Liver (tissue), 9 donors: ENCODE results near the gene ANKMY1. TPM values are rescaled to one million over a fixed set of nuclear protein-coding genes. Genes with fewer than 3 reads are reported as not detected.

ENCODE experiments used
- DNase-seq: peaks from one replicate; pipeline ENCODE4 v3.0.0-alpha.2; 2017; ENCODE audit warnings: low spot score
- H3K27ac ChIP-seq, 2 donors: one replicate each; pipeline ENCODE4 v1.7.0; 2013; ENCODE audit warnings: inconsistent platforms in 2 of 2, low read length in 2 of 2, control low read depth in 1 of 2, low read depth in 1 of 2, mild to moderate bottlenecking in 1 of 2
- H3K27me3 ChIP-seq, 4 donors: one replicate each; pipeline versions ENCODE4 v1.6.1 to v1.7.0; 2013; ENCODE audit warnings: low read length in 3 of 4, inconsistent platforms in 1 of 4, mild to moderate bottlenecking in 1 of 4, moderate library complexity in 1 of 4; ENCODE audit not compliant: control insufficient read depth in 4 of 4, insufficient read depth in 4 of 4
- H3K36me3 ChIP-seq, 4 donors: one replicate each; pipeline versions ENCODE4 v1.6.1 to v1.7.0; 2013; ENCODE audit warnings: low read length in 3 of 4, mild to moderate bottlenecking in 3 of 4, low read depth in 1 of 4, moderate library complexity in 1 of 4; ENCODE audit not compliant: control insufficient read depth in 4 of 4, insufficient read depth in 3 of 4
- H3K4me1 ChIP-seq, 4 donors: one replicate each; pipeline versions ENCODE4 v1.6.1 to v1.7.0; 2013; ENCODE audit warnings: low read length in 3 of 4, mild to moderate bottlenecking in 3 of 4, moderate library complexity in 1 of 4; ENCODE audit not compliant: control insufficient read depth in 4 of 4, insufficient read depth in 4 of 4
- H3K4me3 ChIP-seq, 3 donors: one replicate each; pipeline versions ENCODE4 v1.6.1 to v1.7.0; 2013; ENCODE audit warnings: low read length in 3 of 3, control low read depth in 1 of 3, low read depth in 1 of 3, mild to moderate bottlenecking in 1 of 3
- H3K9ac ChIP-seq, 2 donors: one replicate each; pipeline ENCODE4 v1.7.0; 2013; ENCODE audit warnings: low read length in 2 of 2, mild to moderate bottlenecking in 2 of 2, moderate library complexity in 2 of 2, control low read depth in 1 of 2, low read depth in 1 of 2
- H3K9me3 ChIP-seq, 4 donors: one replicate each; pipeline versions ENCODE4 v1.6.1 to v1.7.0; 2013; ENCODE audit warnings: low read length in 3 of 4; ENCODE audit not compliant: control insufficient read depth in 4 of 4
- CTCF ChIP-seq: fragments of 150-350 bp; IDR thresholded peaks from 2 replicates; pipeline ENCODE4 v1.5.1; 2017; ENCODE audit warnings: improper control_type of control experiment, low read depth, low read length; ENCODE audit not compliant: missing input control
- EGR1 ChIP-seq, 2 donors: IDR thresholded peaks; 2 replicates each; pipeline ENCODE4 v1.6.1; 2016 to 2018; ENCODE audit warnings: antibody characterized with exemption in 2 of 2, low read depth in 2 of 2
- FOXA1 ChIP-seq: IDR thresholded peaks from 2 replicates; pipeline ENCODE4 v1.6.1; 2016; ENCODE audit warnings: antibody characterized with exemption
- FOXA2 ChIP-seq: IDR thresholded peaks from 2 replicates; pipeline ENCODE4 v1.6.1; 2016; ENCODE audit warnings: antibody characterized with exemption
- GABPA ChIP-seq, 2 donors: IDR thresholded peaks in 1 of 2; conservative IDR thresholded peaks in 1 of 2; 2 replicates each; pipeline ENCODE4 v1.6.1; 2016; ENCODE audit warnings: antibody characterized with exemption in 2 of 2, mild to moderate bottlenecking in 1 of 2, moderate library complexity in 1 of 2
- HNF4A ChIP-seq, 2 donors: conservative IDR thresholded peaks; 2 replicates each; pipeline ENCODE4 v1.6.1; 2016; ENCODE audit warnings: antibody characterized with exemption in 2 of 2, mild to moderate bottlenecking in 2 of 2
- HNF4G ChIP-seq: IDR thresholded peaks from 2 replicates; pipeline ENCODE4 v1.6.1; 2016; ENCODE audit warnings: antibody characterized with exemption
- MAX ChIP-seq: IDR thresholded peaks from 2 replicates; pipeline ENCODE4 v1.6.1; 2016; ENCODE audit warnings: antibody characterized with exemption
- NR2F2 ChIP-seq: IDR thresholded peaks from 2 replicates; pipeline ENCODE4 v1.6.1; 2016; ENCODE audit warnings: antibody characterized with exemption
- RAD21 ChIP-seq, 2 donors: IDR thresholded peaks; 2 replicates each; pipeline ENCODE4 v1.6.1; 2016; ENCODE audit warnings: antibody characterized with exemption in 2 of 2, mild to moderate bottlenecking in 2 of 2
- REST ChIP-seq: IDR thresholded peaks from 2 replicates; pipeline ENCODE4 v1.6.1; 2016; ENCODE audit warnings: antibody characterized with exemption, mild to moderate bottlenecking
- RXRA ChIP-seq, 2 donors: IDR thresholded peaks; 2 replicates each; pipeline ENCODE4 v1.6.1; 2017 to 2018; ENCODE audit warnings: antibody characterized with exemption in 2 of 2, mild to moderate bottlenecking in 1 of 2
- SP1 ChIP-seq: IDR thresholded peaks from 2 replicates; pipeline ENCODE4 v1.6.1; 2018; ENCODE audit warnings: antibody characterized with exemption, mild to moderate bottlenecking
- TAF1 ChIP-seq: conservative IDR thresholded peaks from 2 replicates; pipeline ENCODE4 v1.6.1; 2016; ENCODE audit warnings: antibody characterized with exemption, mild to moderate bottlenecking
- YY1 ChIP-seq: IDR thresholded peaks from 2 replicates; pipeline ENCODE4 v1.6.1; 2016; ENCODE audit warnings: antibody characterized with exemption, mild to moderate bottlenecking
- ZBTB33 ChIP-seq: IDR thresholded peaks from 2 replicates; pipeline ENCODE4 v1.6.1; 2016; ENCODE audit warnings: antibody characterized with exemption
- WGBS: extraction: QIAGEN DNeasy Blood & Tissue Kit; methylation state at CpG from one replicate; pipeline ENCODE4 v1.1.7; 2013; 5-methylcytosine and 5-hydroxymethylcytosine counted together
- polyA plus RNA-seq, 2 donors: library from polyadenylated mRNA; stranded (reverse) in 1 of 2; unstranded in 1 of 2; fragments of 200-250 nt in 1 of 2; fragments of >200 nt in 1 of 2; fragmentation: Nextera tagmentation in 1 of 2; extraction: Ambion mirVana in 1 of 2; gene quantifications; one replicate each; pipeline versions ENCODE4 v1.2.1 to v1.2.3, GENCODE V29; 2013 to 2015
- total RNA-seq, 2 donors: library from RNA; depleted of rRNA; stranded (reverse); fragments of >200 nt; gene quantifications; one replicate each; pipeline ENCODE4 v1.2.3, GENCODE V29; 2014
- donor health status: healthy.
- donor health status: healthy.
- donor health status: healthy.
- donor health status: healthy.
- donor health status: healthy.

Gene ANKMY1
- total and polyA plus RNA-seq, 4 donors, result 2.5 to 12.8 (median 4.2) TPM

GRCh38 chr2:240438810-240439697, 118.7 kb downstream of the ANKMY1 start:
- Histone ChIP-seq H3K4me3 (no peak overlapping the region), H3K9ac (no peak overlapping the region), H3K27me3 (no peaks in the 10 kb centered on the region), H3K4me1 (peaks cover 7 to 36% (median 20%) of the 10 kb centered on the region in 4 donors), H3K36me3 (no peaks in the 10 kb centered on the region), H3K27ac (no peak overlapping the region), H3K9me3 (no peaks in the 10 kb centered on the region)
- 87% methylated on average over 25 of the region's 25 CpGs for WGBS
- no peak for DNase-seq
- TF ChIP-seq TAF1 (no peak), FOXA2 (no peak), FOXA1 (no peak), GABPA (IDR thresholded peaks at IDR 0.05 in 1 of 2, conservative IDR thresholded peaks at IDR 0.05 in 1 of 2) (no peak), SP1 (no peak), NR2F2 (no peak), YY1 (no peak), REST (no peak), RXRA (IDR thresholded peaks at IDR 0.05) (no peak), ZBTB33 (no peak)

- DNase-seq, result peak; percentile 69
- Histone ChIP-seq H3K27me3 (no peaks in the 10 kb centered on the region), H3K27ac (no peak overlapping the region), H3K4me1 (peaks cover 7 to 36% (median 20%) of the 10 kb centered on the region in 4 donors), H3K36me3 (no peaks in the 10 kb centered on the region), H3K4me3 (no peak overlapping the region), H3K9ac (no peak overlapping the region), H3K9me3 (no peaks in the 10 kb centered on the region)
- 27% methylated on average over 24 of the region's 24 CpGs for WGBS
- TF ChIP-seq ZBTB33, result no peak
- TF ChIP-seq CTCF, result peak; percentile 91
- TF ChIP-seq GABPA (IDR thresholded peaks at IDR 0.05 in 1 of 2, conservative IDR thresholded peaks at IDR 0.05 in 1 of 2), result no peak
- TF ChIP-seq HNF4G, result no peak
- TF ChIP-seq HNF4A (conservative IDR thresholded peaks at IDR 0.05), result peak in 1 of 2 donors; percentile 7
- no peak for TF ChIP-seq EGR1 (IDR thresholded peaks at IDR 0.05; ENCODE audit: low read depth in 2 of 2)
- no peak for TF ChIP-seq NR2F2
- TF ChIP-seq RAD21 (IDR thresholded peaks at IDR 0.05), result peak; percentile 96 to 99
- no peak for TF ChIP-seq MAX
- TF ChIP-seq YY1, result no peak
These were observed 119.7 kb downstream of the ANKMY1 start for GRCh38 chr2:240437861-240438809.
